Stimulated activated CD8-positive, alpha-beta memory T cell treated with anti-CD3 and anti-CD28 coated beads, Interleukin-7, amount 100 ng/mL, for 48 hours (primary cell): ENCODE data around the gene LGI4.
A peak's percentile ranks its signal among the peaks of the same experiment; 100 is the strongest.
"Not testable (repeated sequence)": the region's sequence is repeated elsewhere in the genome, so short reads cannot be mapped to it uniquely, and the experiment has no call there.

ENCODE experiments used
- DNase-seq, 2 donors: peaks; one replicate each; pipeline ENCODE4 v3.0.0-alpha.2; 2020; ENCODE audit warnings: low read depth in 1 of 2; ENCODE audit errors: extremely low read depth in 1 of 2

Gene LGI4

DNA sequence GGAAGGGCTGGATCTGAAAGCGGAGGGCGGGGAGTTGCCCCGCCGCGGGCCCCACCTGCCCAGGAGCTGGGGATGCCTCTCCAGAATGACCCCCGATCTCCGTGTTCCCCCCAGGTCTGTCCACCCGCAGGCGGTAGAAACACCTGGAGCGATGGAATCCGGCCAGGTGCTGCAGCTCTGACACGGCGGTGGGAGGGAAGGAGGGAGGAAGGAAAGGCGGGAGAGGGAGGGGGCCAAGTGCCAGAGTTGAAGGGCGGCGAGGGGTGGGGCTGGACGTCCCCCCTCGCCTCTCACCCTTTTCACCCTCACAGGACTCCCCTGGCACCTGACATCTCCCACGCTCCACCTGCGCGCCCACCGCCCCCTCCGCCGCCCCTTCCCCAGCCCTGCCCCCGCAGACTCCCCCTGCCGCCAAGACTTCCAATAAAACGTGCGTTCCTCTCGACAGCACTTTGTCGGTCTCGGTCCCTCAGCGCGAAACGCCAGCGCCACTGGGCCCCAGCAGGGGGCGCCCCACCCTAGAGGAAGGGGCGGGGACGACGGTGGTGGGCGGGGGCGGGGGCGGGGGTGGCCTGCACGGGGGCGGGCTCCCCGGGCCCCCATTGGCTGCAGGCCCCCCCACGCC lies 7.9 kb upstream of the LGI4 start:
- DNase-seq, result peak in 1 of 2 donors; percentile 38

DNA sequence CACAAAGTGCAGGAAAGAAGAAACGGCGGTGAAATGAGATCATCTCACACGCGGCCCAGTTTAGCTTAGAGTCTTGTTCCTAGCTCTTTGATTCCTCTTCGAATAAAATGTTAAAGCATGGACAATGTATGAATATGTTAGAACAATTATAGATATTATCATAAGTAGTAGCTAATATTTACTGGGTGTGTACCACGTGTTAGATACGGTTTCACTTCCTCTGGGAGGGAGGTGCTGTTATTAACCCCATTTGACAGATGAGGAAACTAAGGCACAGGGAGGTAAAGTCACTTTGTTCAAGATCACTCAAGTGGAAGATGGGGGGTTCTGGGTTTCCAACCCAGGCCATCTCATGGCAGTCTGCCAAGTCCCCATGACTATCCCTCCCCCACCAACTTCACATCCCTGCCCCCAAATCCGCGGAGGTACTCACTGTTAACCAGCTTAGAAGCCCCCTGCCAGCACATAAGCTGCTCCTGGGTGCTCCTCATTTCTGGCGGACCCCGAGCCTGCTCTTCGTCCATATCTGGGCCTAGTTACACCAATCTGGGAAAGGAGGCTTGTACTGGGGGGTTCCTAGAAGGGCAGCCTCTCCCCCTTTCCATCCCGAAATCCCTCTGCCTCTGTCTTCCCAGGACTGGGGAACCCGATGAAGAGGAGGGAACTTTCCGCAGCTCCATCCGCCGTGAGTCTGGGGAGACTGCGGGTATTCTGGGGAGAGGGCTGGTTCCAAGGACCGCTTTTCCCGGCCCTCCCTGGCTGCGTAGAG lies 7.2 kb upstream of the LGI4 start:
- no peak for DNase-seq

- peak; percentile 90 to 95 for DNase-seq
These were observed 6.3 kb upstream of the LGI4 start for GRCh38 chr19:35140962-35141836.

GRCh38 chr19:35140207-35140961 lies 5.5 kb upstream of the LGI4 start:
- no peak for DNase-seq

- DNase-seq, result no peak
These were observed 3.5 kb upstream of the LGI4 start, which contains the start of gene FXYD1 for GRCh38 chr19:35138305-35138892. TSS of gene FXYD1 (plus strand) at chr19:35138824. CDS start at chr19:35140080, 1,256 bp downstream.

DNA sequence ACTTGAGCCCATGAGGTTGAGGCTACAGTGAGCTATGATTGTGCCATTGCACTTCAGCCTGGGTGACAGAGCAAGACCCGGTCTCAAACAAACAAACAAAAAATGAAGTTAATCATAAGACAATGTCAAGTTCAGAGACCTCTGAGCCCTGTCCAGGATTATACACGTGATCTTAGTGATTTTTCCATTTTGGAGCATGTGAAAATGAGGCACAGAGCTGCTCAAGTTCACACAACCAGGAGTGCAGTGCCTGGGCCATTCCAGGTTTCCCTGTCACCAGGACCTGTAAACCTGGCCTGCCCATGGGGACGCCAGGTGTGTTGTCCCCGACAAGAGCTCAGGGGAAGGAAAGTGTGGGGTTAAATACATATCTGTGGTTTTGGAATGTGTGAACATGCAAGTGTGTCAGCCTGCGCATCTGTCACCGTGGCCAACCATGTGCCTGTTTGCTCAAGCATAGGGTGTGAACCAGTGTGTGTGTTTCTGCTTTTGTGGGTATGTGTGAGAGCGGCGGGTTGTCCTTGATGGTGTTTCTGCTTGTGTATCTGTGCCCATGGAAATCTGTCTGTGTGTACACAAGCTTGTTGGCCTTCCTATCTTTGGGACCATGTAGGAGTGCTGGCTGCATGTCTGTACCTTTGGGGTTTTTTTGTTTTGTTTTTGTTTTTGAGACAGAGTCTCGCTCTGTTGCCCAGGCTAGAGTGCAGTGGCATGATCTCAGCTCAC lies 2.3 kb upstream of the LGI4 start:
- no peak for DNase-seq

DNA sequence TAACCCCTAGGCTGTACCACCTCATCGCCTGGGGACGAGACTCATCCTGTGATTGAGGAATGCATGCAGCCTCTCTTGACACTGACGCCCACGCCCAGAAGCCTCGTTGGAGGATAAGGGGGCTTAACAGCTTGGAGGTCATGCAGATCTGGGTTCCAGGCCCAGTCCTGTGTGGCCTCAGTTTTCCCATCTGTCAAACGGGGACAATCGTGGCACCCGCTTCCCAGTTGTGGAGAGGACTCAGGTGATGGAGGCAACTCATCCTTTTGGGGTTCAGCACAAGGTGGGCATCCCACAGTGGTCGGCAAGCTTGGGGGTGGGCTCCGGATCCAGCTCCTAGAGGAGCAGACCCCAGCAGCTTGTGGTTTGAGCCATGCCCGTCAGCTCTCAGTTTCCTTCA lies 1.4 kb upstream of the LGI4 start:
- no peak for DNase-seq

DNA sequence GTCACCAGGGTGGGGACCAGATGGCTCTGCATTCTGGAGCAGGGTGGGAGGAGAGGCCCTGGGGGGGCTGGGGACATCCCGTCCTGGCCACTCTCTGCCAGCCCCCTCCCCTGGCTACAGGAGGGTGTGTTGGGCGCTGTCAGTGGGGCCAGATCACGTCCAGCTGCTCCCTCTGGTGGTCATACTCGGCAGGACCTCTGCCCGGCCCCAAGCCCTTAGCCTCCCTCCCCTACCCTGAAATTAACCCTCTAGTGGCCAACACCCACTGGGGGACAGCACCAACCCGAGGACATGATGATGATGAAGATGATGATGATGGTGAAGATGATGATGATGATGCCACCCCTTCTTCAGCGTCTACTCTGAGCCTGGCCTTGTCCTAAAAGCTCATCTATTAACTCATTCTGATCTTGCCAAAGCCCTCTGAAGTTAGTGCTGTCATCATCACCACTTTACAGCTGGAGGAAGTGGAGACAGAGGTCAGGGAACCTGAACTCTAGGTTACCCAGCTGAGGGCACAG lies 590 bp upstream of the LGI4 start:
- DNase-seq, result peak; percentile 43 to 55

- no peak for DNase-seq
These were observed 1.0 kb downstream of the LGI4 start for GRCh38 chr19:35133826-35134225.

- no peak for DNase-seq
These were observed 2.6 kb downstream of the LGI4 start for GRCh38 chr19:35132254-35132653.

- no peak for DNase-seq
These were observed 3.8 kb downstream of the LGI4 start for GRCh38 chr19:35130761-35131720.

DNA sequence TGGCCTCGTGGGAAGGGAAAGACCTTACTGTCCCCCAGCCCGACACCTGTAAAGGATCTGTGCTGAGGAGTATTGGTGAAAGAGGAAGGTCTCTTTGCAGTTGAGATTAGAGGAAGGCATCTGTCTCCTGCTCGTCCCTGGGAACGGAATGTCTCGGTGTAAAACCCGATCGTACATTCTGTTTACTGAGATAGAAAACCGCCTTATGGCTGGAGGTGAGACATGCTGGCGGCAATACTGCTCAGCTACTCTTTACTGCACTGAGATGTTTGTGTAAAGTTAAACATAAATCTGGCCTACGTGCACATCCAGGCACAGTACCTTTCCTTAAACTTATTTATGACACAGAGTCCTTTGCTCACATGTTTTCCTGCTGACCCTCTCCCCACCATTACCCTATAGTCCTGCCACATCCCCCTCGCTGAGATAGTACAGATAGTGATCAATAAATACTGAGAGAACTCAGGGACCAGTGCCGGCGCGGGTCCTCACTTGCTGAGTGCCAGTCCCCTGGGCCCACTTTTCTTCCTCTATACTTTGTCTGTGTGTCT lies 5.1 kb downstream of the LGI4 start:
- DNase-seq, result not testable (repeated sequence)

DNA sequence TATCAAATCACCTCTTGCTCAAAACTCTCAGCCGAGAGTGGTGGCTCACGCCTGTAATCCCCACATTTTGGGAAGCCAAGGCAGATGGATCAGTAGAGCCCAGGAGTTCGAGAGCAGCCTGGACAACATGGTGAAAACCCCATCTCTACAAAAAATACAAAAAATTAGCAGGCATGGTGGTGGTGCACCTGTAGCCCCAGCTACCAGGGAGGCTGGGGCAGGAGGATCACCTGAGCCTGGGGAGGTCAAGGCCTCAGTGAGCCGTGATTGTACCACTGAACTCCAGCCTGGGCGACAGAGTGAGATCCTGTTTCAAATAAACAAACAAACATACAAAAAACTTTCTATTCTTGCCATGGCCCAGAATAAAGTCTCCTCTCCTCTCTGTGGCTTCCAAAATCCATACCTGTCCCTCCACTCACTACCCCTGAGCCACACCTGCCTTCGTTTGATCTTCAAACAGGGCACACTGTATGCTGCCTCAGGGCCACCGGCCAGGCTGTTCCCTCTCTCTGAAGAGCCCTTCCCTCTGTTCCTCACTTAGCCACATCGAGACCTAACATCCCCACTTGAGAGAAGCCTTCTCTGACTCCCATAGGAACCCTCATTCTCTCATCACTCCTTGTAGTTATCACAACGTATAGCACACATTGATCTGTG lies 6.3 kb downstream of the LGI4 start:
- DNase-seq, result no peak

- no peak for DNase-seq
These were observed 7.0 kb downstream of the LGI4 start for GRCh38 chr19:35127871-35128270.

DNA sequence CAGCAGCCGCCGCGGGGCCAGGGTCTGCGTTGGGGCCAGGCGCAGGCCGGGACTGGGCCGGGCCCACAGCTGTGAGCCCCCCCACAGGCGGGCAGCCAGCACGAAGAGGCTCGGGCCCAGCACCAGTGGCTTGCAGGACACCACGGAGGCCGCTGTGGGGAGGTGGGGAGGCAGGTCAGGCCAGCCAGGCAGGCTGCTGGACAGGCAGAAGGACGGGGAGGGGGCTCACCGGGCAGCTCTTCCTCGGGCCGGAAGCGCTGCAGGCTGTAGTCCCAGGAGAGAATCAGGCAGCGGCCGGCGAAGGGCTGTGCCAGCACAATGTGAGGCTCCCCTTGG lies 8.3 kb downstream of the LGI4 start:
- DNase-seq, result no peak

DNA sequence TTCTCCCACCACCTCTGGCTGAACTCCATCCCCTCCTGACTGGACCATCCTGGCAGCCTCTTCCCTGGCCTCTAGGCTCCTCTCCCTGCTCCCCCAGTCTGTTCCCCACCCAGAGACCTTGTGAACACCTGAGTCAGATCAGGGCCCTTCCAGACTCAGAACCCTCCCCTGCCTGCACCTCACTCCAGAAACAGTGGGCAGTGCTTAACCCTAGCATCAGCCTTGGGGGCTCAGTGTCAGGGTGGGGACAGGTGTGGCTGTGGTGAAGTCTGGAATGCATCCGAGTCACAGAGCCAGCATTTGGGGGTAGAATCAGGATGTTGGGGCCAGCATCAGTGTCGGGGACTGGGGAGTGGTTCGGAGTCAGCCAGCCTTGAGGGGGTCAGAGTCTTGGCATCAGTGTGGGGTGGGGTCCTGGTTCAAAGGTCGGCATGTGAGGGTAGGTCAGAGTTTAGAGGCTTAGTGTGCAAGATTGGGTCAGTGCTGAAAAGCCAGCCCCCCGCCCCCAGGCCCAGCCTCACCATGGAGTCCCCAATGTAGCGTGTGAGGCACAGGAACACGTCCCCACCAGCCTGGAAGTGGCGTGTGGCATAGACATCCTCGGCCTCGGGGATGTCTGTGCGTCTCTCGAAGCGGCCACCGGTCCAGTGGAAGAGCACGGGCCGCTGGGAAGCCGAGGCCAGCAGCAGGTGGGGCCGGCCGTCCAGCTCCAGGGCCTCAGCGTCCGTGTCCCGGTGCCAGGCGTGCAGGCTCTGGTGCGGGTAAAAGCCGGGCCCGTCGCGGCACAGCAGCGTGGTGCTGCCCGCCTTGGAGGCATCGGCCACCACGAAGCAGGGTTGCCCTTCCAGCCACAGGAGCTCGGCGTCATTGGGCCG lies 8.9 kb downstream of the LGI4 start:
- no peak for DNase-seq

DNA sequence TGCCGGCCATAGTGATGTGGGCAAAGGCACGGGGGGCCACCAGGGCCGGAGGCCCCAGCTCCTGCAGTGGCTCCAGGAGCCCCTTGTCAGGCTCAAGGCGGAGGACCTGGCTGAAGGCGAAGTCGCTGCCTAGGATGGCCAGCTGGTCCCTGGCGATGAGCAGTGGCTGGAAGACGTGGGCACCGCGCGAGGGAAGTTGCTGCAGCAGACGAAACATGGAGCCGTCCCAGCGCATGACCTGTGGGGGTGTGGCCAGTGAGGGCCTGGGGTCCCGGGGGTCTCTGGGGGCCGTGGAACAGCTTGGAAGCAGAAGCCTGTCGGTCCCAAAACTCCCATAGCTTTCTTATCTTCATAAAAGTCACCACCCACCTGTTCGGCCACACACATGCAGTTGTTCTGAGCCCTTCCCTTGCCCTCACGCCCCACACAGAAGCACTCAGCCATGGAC lies 9.6 kb downstream of the LGI4 start:
- DNase-seq, result no peak
